Keratinocyte (primary cell): ENCODE measurements around the gene MALL. TPM values are rescaled to one million over a fixed set of nuclear protein-coding genes. Genes with fewer than 3 reads are reported as not detected.

Experiments
- DNase-seq: peaks from one replicate; pipeline ENCODE4 v3.0.0-alpha.2; 2011; ENCODE audit warnings: low read depth, missing footprints, low spot score
- FAIRE-seq: peaks from 2 replicates; lab custom pipeline; 2011; peaks lifted over from hg19 to GRCh38; lab: Jason Lieb, UNC
- H2AFZ ChIP-seq: 2 replicates; pipeline ENCODE4 v1.6.0; 2012; ENCODE audit warnings: low read length, control low read depth, inconsistent platforms; ENCODE audit not compliant: control insufficient read depth
- H3K27ac ChIP-seq: 2 replicates; pipeline ENCODE4 v1.5.1; 2011; ENCODE audit warnings: low read length; ENCODE audit not compliant: control insufficient read depth, insufficient read depth
- H3K27me3 ChIP-seq: 3 replicates; pipeline ENCODE4 v1.6.0; 2011; ENCODE audit warnings: low read length; ENCODE audit not compliant: control insufficient read depth, insufficient read depth; ENCODE audit errors: extremely low read depth
- H3K36me3 ChIP-seq, 2 experiments: 2 replicates in 1 of 2; 3 replicates in 1 of 2; pipeline ENCODE4 v1.5.1; 2011; ENCODE audit warnings: low read length in 2 of 2, mild to moderate bottlenecking in 1 of 2; ENCODE audit not compliant: control insufficient read depth in 2 of 2, insufficient read depth in 2 of 2; ENCODE audit errors: extremely low read depth in 1 of 2
- H3K4me1 ChIP-seq: 3 replicates; pipeline ENCODE4 v1.5.1; 2011; ENCODE audit warnings: low read length; ENCODE audit not compliant: control insufficient read depth, insufficient read depth; ENCODE audit errors: extremely low read depth
- H3K4me2 ChIP-seq: 3 replicates; pipeline ENCODE4 v1.6.0; 2011; ENCODE audit warnings: low read depth, low read length; ENCODE audit not compliant: control insufficient read depth, insufficient read depth; ENCODE audit errors: extremely low read depth
- H3K4me3 ChIP-seq, 3 experiments: fragments of 200-600 bp in 1 of 3; sonication (generic) in 1 of 3; 2 replicates in 2 of 3; 3 replicates in 1 of 3; pipeline ENCODE4 v1.5.1; 2011 to 2016; ENCODE audit warnings: low read length in 3 of 3, mild to moderate bottlenecking in 3 of 3, control low read depth in 2 of 3, inconsistent platforms in 1 of 3, low read depth in 1 of 3, mixed read lengths in 1 of 3, mixed run types in 1 of 3, moderate library complexity in 1 of 3; ENCODE audit not compliant: control insufficient read depth in 2 of 3, insufficient read depth in 2 of 3; ENCODE audit errors: extremely low read depth in 1 of 3
- H3K79me2 ChIP-seq: 2 replicates; pipeline ENCODE4 v1.6.0; 2012; ENCODE audit warnings: low read length; ENCODE audit not compliant: control insufficient read depth, insufficient read depth
- H3K9ac ChIP-seq: 3 replicates; pipeline ENCODE4 v1.6.0; 2011; ENCODE audit warnings: low read length; ENCODE audit not compliant: control insufficient read depth, insufficient read depth; ENCODE audit errors: extremely low read depth
- H3K9me1 ChIP-seq: 3 replicates; pipeline ENCODE4 v1.6.0; 2011; ENCODE audit warnings: low read length; ENCODE audit not compliant: control insufficient read depth, insufficient read depth; ENCODE audit errors: extremely low read depth
- H3K9me3 ChIP-seq: 2 replicates; pipeline ENCODE4 v1.5.1; 2012; ENCODE audit warnings: low read depth, low read length; ENCODE audit not compliant: control insufficient read depth
- H4K20me1 ChIP-seq: 3 replicates; pipeline ENCODE4 v1.6.0; 2011; ENCODE audit warnings: low read length; ENCODE audit not compliant: control insufficient read depth, insufficient read depth; ENCODE audit errors: extremely low read depth
- CTCF ChIP-seq, 3 experiments: IDR thresholded peaks in 1 of 3; conservative IDR thresholded peaks in 1 of 3; optimal IDR thresholded peaks in 1 of 3; 2 replicates in 2 of 3; 3 replicates in 1 of 3; pipeline versions ENCODE3 to v1.5.1; 2011; ENCODE audit warnings: low read length in 3 of 3, mild to moderate bottlenecking in 3 of 3, moderate library complexity in 2 of 3, control low read depth in 1 of 3, inconsistent platforms in 1 of 3; ENCODE audit not compliant: insufficient read depth in 2 of 3; ENCODE audit errors: extremely low read depth in 1 of 3
- EZH2 ChIP-seq: IDR thresholded peaks from one replicate; pipeline ENCODE4 v1.6.1; 2012; ENCODE audit warnings: inconsistent platforms, mild to moderate bottlenecking, low read length, moderate library complexity
- dilution Hi-C: fragments of 300-500 bp; cut with MboI; formaldehyde crosslinking; loops from one replicate; pipeline ENCODE4 v1.7.0; 2020; ENCODE audit warnings: low sequenced_read_pairs; ENCODE audit not compliant: extremely low pct_ligation_motif_present
- polyA plus RNA-seq, 5 experiments: library from polyadenylated mRNA; depleted of rRNA in 3 of 5; stranded (reverse) in 3 of 5; stranded (forward) in 1 of 5; unstranded in 1 of 5; fragments of >200 nt; gene quantifications; 1 replicate in 1 of 5; 2 replicates in 3 of 5; 3 replicates in 1 of 5; pipeline versions ENCODE4 v1.2.1 to v1.2.3, GENCODE V29; 2011 to 2012; ENCODE audit warnings: missing spikeins in 2 of 5, low read depth in 1 of 5, low replicate concordance in 1 of 5

The MALL gene
- polyA plus RNA-seq, 1 donor (not counting 4 experiments of a cell fraction or from before 2014, with no cell fraction given): 29.0 TPM

DNA sequence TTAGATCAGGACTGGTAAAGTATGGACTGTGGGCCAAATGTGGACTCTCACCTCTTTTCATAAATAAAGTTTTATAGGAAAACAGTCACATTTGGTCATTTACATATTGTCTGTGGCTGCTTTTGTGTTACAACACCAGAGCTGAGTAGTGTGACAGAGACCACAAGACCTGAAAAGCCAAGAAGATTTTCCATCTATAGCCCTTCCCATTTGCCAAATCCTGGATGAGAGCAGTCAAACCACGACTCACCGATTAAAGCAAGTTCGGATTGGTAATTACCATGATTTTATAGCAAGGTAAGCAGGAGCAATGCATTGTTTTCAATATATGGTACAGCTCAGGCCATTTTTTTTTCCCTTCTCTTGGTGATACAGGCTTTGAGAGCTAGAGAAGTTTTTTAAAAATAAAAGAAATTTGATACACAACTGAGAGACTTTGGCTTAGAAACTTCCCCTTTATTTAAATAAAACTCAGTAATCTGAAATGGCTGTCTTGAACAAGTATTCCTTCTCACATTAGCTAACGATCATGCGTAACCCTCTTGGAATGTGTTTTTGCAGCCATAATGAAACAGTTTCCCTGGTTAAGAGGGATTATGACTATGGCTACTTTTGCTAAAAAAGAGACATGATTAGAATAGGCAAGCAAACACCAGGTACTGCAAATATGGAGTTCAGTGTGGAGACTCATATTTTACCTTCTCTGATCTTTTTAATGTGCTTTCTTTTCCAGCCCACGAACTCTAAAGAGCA is 9.5 kb upstream of the MALL start:
- H3K9me3 ChIP-seq: no peaks in the 10 kb centered on the region
- H3K27ac ChIP-seq: peak overlapping the region; percentile 42
- TF ChIP-seq CTCF (optimal IDR thresholded peaks at IDR 0.05 in 1 of 3, IDR thresholded peaks at IDR 0.05 in 1 of 3, conservative IDR thresholded peaks at IDR 0.05 in 1 of 3; ENCODE audit: extremely low read depth in 1 of 3, insufficient read depth in 2 of 3, low read length in 3 of 3) (no peak), EZH2 (no peak)
- H3K9ac ChIP-seq: no peak overlapping the region
- DNase-seq: no peak
- peak overlapping the region; percentile 59 for H3K4me2 ChIP-seq
- FAIRE-seq: peak; percentile 49
- H3K4me1 ChIP-seq: peaks cover 17% of the 10 kb centered on the region
- H3K36me3 ChIP-seq: no peaks in the 10 kb centered on the region
- peak overlapping the region; percentile 69 for H2AFZ ChIP-seq
- H3K9me1 ChIP-seq: no peaks in the 10 kb centered on the region
- no peaks in the 10 kb centered on the region for H3K27me3 ChIP-seq
- H4K20me1 ChIP-seq: no peaks in the 10 kb centered on the region
- H3K79me2 ChIP-seq: no peaks in the 10 kb centered on the region
- dilution Hi-C loops: no loop called here
- no peak overlapping the region for H3K4me3 ChIP-seq

GRCh38 chr2:110124038-110124825 is 8.6 kb upstream of the MALL start:
- Histone ChIP-seq H3K79me2 (no peaks in the 10 kb centered on the region), H3K9ac (no peak overlapping the region), H3K4me1 (peaks cover 17% of the 10 kb centered on the region), H3K36me3 (no peaks in the 10 kb centered on the region), H4K20me1 (no peaks in the 10 kb centered on the region), H3K4me2 (no peak overlapping the region), H2AFZ (no peak overlapping the region), H3K27me3 (no peaks in the 10 kb centered on the region), H3K27ac (no peak overlapping the region), H3K9me1 (no peaks in the 10 kb centered on the region), H3K9me3 (no peaks in the 10 kb centered on the region), H3K4me3 (no peak overlapping the region)
- dilution Hi-C loops: no loop called here
- no peak for FAIRE-seq
- TF ChIP-seq CTCF (optimal IDR thresholded peaks at IDR 0.05 in 1 of 3, IDR thresholded peaks at IDR 0.05 in 1 of 3, conservative IDR thresholded peaks at IDR 0.05 in 1 of 3; ENCODE audit: extremely low read depth in 1 of 3, insufficient read depth in 2 of 3, low read length in 3 of 3) (no peak), EZH2 (no peak)
- DNase-seq: no peak
